Stimulated activated CD4-positive, alpha-beta T cell treated with anti-CD3 and anti-CD28 coated beads, Interleukin-15, amount 100 ng/mL, for 1 hour (primary cell): Measurements from ENCODE around the gene RLBP1.

Experiments used
- DNase-seq, 2 donors: peaks; one replicate each; pipeline ENCODE4 v3.0.0-alpha.2; 2020; ENCODE audit warnings: low read depth in 1 of 2, low spot score in 1 of 2

Gene RLBP1

DNA sequence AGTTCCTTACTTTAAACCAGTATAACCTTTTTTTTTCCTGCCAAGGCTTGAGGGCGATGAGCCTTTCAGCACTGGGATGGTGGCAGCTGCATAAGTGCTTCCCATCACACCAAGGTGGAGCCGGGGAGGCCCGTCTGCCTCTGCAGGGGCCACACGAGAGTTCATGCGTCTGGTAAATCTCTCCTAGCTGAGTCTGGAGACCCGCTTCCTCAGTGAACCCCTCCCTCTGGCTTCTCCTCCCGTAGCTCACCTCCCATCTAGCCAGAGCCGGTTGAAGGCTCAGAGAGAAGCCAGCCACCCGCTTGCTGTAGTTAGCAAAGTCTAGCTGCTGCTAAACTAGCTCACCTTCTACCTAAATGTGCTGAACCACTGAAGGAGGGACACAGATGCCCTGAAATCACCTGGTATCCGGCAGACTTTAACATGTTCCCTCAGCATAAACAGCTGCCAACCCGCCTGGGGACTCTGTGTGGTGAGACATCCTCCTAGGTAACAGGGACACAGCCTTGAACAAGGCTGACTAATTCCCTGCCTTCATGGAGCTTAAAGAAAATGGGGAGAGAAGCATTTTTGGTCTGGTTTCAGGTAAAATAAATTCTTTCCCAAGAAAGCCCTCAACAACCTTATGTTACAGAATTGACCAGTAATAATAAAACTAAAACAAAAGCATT is 42.9 kb downstream of the RLBP1 start:
- no peak for DNase-seq

GRCh38 chr15:89177633-89178306 is 43.6 kb downstream of the RLBP1 start:
- peak; percentile 23 to 33 for DNase-seq

GRCh38 chr15:89177116-89177515 is 44.3 kb downstream of the RLBP1 start:
- no peak for DNase-seq

- DNase-seq: no peak
Measured at GRCh38 chr15:89175617-89176191, 45.7 kb downstream of the RLBP1 start.

DNA sequence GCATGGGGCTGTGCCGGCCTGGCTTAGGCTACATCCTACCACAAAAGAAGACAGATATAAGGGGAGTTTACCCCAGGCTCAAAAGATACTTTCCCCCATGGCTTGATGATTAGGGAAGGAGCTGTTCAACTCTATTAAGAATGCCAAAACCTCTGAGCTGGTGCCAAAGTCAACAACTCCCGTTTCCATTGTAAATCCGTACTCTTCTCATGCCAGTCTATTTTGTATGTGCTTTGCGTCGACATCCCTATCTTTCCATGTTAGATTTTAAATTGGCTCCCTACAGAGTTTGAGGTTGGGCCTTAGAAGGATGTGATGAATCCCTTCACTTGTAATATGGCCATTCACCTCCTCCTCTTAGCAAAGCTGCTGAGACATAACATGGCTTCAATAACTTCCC is 46.9 kb downstream of the RLBP1 start:
- DNase-seq: no peak

DNA sequence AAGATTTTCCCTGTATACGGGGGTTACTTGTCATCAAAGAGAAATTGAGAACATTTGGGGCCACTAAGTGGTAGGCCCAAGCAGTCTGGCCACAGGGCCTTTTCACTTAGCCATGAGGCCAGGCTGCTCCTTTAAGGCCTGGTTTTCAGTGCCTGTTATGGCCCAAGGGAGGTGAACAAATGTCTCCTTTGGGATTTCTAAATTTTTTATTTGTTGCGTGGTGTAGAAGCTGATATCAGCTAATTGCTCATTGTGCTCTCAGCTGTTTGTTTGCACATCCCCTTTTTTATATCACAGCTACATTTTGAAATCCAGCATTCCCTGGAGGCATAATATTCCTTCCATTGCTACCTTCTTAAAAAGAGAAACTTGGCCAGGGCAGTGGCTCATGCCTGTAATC is 48.5 kb downstream of the RLBP1 start:
- DNase-seq: no peak

DNA sequence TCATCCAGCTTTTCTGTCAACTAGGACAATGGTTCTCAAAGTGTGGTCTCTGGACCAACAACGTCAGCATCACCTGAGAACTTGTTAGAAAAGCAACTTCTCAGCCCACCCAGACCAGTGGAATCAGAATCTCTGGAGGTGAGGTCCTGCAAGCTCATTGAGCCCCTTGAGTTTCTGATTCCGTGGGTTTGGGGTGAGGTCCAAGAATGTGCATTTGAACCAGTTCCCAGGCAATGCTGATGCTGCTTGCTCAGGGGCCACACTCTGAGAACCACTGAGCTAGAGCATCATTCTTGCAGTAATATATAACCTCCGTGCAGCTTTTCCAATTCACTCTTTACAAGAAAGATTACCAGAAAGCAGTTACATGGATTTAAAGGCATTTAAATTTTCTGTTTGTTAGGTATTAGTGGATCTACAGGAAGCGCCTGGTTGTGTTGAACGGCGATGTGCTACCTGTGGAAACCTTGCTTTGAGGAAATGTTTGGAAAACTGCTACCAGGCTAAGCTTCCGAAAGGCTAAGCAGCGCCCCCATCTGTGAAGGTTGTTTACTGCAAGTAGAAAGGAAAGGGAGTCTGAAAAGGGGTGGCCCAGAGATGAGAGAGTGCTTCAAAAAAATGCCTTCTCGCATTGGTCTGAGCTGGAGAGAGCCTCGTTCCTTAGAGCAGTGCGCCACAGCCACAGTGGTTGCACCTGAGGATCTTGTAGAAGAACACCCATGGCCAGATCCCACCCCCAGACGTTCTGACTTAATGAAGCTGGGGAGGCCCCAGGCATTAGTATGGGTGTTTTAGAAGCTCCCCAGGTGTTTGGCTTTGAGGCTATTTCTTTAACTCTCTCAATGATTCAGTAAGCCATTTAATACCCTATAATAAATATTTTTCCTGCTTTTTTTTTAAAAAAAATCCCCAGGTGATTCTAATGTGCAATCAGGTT is 50.0 kb downstream of the RLBP1 start:
- no peak for DNase-seq

- DNase-seq: no peak
Measured at GRCh38 chr15:89170364-89170763, 51.0 kb downstream of the RLBP1 start.

GRCh38 chr15:89168316-89168833 is 53.0 kb downstream of the RLBP1 start:
- DNase-seq: no peak

DNA sequence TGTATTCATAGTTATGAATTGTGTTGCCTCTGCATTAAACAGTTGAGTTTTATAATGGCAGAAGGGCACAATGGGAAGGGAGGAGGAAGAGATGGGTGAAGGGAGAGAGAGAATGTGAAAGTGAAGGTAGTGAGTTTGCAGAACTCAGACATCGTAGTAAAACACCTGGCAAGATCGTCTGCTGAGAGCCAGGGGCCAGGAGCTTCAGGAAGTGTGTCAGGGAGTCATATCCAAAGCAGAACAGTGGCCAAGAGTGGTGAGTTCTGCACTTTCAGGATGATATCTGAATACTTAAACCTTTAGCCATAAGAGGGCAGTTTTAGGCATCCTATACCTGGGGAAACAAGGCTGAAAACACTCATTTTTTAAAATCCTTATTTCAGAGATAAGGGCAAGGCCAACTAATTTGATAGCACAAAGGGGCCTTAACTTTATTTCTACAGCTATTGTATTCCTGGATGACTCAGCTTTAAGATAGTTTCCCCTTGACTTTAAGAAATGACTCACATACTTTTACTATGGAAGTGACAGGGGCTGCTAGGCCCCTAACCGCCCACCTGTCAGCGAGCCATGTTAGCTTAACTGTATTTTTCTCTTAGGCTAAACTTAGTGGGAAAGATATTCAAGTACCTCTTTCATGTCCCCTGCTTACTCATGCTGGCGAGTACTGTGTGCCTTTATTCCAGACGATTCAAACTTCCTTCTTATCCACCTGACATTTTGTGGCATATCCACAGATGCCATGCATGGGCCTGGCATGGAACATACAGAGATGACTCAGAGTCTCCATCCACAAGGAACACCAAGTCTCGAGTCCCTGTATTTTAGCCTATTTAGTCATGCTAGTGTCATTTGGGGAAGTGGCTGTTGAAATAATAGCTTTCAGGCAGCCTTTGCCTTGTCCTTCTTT is 53.9 kb downstream of the RLBP1 start:
- DNase-seq: peak in 1 of 2 donors; percentile 51

DNA sequence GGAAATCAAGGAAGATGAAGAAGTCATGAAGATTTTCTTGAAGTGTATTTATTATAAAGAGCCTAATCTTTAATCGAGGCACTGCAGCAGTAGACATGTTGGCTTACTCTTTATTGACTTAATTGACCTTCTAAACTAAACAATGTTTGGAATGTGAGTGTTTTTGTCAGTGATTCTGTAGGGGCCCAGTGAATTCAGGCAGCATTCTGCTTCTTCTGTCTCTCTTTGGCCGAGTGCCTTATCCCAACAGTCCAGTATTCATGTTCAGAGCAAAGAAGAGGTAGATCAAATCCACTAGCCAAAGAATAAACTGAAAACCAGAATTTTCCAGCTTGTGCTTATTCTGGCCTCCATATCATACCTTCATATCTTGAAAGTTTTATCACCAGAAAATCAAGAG is 55.7 kb downstream of the RLBP1 start:
- no peak for DNase-seq

- DNase-seq: no peak
Measured at GRCh38 chr15:89164712-89165211, 56.6 kb downstream of the RLBP1 start.

DNA sequence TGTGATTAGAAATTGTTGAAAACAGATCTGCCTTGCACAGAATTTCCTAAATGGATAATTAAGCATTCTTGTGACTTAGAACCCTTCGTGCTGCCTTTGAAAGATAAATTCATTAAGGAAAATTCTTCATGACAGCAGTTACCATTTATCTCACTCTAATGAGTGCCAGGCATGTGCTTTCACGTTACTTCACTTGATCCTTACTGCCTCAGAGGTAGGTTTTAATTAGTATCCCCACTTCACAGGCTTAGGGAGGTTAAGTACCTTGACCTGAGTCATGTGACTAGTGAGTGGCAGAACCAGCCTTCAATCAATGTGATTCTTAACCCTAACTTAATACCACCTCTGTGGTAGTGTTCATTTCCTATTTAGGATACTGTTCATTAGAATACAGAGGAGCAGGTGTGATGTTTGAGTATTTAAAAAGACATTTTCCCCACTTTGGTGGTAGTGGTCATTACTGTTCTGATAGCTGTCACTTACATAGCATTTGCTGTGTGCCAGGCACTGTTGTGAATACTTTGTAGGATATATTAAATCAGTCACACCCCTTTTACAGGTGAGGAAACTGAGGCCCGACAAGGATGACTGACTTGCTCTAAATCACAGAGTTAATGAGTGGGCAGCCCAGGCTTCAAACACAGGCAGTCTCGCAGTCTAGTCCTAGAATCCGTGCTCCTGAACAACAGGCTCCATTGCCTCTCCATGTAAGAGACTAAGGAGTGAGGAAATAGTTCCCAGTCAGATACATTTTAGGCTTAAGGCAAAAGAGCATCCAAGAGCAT is 57.9 kb downstream of the RLBP1 start:
- DNase-seq: no peak

- no peak for DNase-seq
Measured at GRCh38 chr15:89161666-89162065, 59.7 kb downstream of the RLBP1 start.
